Measurements from ENCODE around the gene WBP2.

- TF ChIP-seq, protein P1, sequence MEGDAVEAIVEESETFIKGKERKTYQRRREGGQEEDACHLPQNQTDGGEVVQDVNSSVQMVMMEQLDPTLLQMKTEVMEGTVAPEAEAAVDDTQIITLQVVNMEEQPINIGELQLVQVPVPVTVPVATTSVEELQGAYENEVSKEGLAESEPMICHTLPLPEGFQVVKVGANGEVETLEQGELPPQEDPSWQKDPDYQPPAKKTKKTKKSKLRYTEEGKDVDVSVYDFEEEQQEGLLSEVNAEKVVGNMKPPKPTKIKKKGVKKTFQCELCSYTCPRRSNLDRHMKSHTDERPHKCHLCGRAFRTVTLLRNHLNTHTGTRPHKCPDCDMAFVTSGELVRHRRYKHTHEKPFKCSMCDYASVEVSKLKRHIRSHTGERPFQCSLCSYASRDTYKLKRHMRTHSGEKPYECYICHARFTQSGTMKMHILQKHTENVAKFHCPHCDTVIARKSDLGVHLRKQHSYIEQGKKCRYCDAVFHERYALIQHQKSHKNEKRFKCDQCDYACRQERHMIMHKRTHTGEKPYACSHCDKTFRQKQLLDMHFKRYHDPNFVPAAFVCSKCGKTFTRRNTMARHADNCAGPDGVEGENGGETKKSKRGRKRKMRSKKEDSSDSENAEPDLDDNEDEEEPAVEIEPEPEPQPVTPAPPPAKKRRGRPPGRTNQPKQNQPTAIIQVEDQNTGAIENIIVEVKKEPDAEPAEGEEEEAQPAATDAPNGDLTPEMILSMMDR (tag by site-specific recombination; IDR thresholded peaks at IDR 0.05) = no peak
- TF ChIP-seq YY1 (tag by site-specific recombination; IDR thresholded peaks at IDR 0.05) = no peak
- TF ChIP-seq, protein P2, sequence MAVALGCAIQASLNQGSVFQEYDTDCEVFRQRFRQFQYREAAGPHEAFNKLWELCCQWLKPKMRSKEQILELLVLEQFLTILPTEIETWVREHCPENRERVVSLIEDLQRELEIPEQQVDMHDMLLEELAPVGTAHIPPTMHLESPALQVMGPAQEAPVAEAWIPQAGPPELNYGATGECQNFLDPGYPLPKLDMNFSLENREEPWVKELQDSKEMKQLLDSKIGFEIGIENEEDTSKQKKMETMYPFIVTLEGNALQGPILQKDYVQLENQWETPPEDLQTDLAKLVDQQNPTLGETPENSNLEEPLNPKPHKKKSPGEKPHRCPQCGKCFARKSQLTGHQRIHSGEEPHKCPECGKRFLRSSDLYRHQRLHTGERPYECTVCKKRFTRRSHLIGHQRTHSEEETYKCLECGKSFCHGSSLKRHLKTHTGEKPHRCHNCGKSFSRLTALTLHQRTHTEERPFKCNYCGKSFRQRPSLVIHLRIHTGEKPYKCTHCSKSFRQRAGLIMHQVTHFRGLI (tag by site-specific recombination; IDR thresholded peaks at IDR 0.05) = no peak
- TF ChIP-seq ZBTB1 (tag by site-specific recombination; IDR thresholded peaks at IDR 0.05) = no peak
- TF ChIP-seq ZNF2 (tag by site-specific recombination; IDR thresholded peaks at IDR 0.05) = no peak
- TF ChIP-seq ZNF585B (tag by site-specific recombination; IDR thresholded peaks at IDR 0.05) = no peak
- no peak for TF ChIP-seq ZNF133 (tag by site-specific recombination; IDR thresholded peaks at IDR 0.05)
- no peak for TF ChIP-seq IKZF3 (tag by site-specific recombination; IDR thresholded peaks at IDR 0.05)
- TF ChIP-seq, protein P3, sequence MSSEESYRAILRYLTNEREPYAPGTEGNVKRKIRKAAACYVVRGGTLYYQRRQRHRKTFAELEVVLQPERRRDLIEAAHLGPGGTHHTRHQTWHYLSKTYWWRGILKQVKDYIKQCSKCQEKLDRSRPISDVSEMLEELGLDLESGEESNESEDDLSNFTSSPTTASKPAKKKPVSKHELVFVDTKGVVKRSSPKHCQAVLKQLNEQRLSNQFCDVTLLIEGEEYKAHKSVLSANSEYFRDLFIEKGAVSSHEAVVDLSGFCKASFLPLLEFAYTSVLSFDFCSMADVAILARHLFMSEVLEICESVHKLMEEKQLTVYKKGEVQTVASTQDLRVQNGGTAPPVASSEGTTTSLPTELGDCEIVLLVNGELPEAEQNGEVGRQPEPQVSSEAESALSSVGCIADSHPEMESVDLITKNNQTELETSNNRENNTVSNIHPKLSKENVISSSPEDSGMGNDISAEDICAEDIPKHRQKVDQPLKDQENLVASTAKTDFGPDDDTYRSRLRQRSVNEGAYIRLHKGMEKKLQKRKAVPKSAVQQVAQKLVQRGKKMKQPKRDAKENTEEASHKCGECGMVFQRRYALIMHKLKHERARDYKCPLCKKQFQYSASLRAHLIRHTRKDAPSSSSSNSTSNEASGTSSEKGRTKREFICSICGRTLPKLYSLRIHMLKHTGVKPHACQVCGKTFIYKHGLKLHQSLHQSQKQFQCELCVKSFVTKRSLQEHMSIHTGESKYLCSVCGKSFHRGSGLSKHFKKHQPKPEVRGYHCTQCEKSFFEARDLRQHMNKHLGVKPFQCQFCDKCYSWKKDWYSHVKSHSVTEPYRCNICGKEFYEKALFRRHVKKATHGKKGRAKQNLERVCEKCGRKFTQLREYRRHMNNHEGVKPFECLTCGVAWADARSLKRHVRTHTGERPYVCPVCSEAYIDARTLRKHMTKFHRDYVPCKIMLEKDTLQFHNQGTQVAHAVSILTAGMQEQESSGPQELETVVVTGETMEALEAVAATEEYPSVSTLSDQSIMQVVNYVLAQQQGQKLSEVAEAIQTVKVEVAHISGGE (tag by site-specific recombination; conservative IDR thresholded peaks at IDR 0.05; ENCODE audit: low read depth) = no peak
- TF ChIP-seq SP7 (tag by site-specific recombination; IDR thresholded peaks at IDR 0.05) = no peak
- TF ChIP-seq ZNF341 (tag by site-specific recombination; IDR thresholded peaks at IDR 0.05; ENCODE audit: low read depth) = no peak
- no peak for TF ChIP-seq ZNF830 (tag by site-specific recombination; IDR thresholded peaks at IDR 0.05; ENCODE audit: low read depth)
- TF ChIP-seq ZSCAN5A (tag by site-specific recombination; IDR thresholded peaks at IDR 0.05) = no peak
Measured at GRCh38 chr17:75824666-75825065, 30.5 kb downstream of the WBP2 start.

All from HEK293 (cell line).